ENCODE results near the gene ATP9A.

DNA sequence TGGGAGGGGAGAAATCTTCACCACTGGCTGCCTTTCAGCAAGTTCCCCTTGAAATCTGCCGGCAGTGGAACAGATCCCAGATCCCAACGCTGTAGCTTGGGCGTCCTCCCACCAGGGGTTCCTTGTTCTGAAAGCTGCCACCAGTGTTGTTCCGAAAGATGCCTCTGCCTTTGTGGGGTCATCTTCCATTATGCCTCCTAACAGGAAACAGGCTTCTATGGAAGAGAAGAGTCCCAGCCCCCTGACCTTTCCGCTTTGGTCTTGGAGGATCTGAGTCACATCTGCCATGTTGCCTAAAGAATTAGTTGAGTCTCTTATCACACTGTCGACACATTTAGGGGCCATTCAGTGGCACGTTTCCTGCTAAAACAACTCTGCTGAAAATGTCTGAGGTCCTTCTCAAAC is 168.2 kb downstream of the ATP9A start:
- TF ChIP-seq CTCF (IDR thresholded peaks at IDR 0.05) (no peak), EZH2 (IDR thresholded peaks at IDR 0.05) (no peak), EZH2phosphoT487 (IDR thresholded peaks at IDR 0.05) (no peak)

All from neural progenitor cell (in vitro differentiated cells).